SIG-M5 treated with dmso at 0.1 percent for 504 hours (cell line): ENCODE results near the gene ATP2B2.

ENCODE experiments used
- DNase-seq: peaks from one replicate; lab custom pipeline; 2025; ENCODE audit not compliant: unreplicated experiment; lab: John Stamatoyannopoulos, UW

ATP2B2 gene

GRCh38 chr3:10434144-10434937 lies 71.0 kb downstream of the ATP2B2 start:
- DNase-seq = no peak

- DNase-seq = no peak
Observed at GRCh38 chr3:10432931-10433330, 72.5 kb downstream of the ATP2B2 start.

GRCh38 chr3:10432156-10432845 lies 73.1 kb downstream of the ATP2B2 start:
- no peak for DNase-seq

- DNase-seq = no peak
Observed at GRCh38 chr3:10430805-10431204, 74.6 kb downstream of the ATP2B2 start.

GRCh38 chr3:10428406-10429091 lies 76.8 kb downstream of the ATP2B2 start:
- DNase-seq = no peak

GRCh38 chr3:10426346-10427220 lies 78.8 kb downstream of the ATP2B2 start:
- peak; percentile 60 for DNase-seq

GRCh38 chr3:10423171-10423882 lies 82.1 kb downstream of the ATP2B2 start:
- no peak for DNase-seq

GRCh38 chr3:10421996-10422395 lies 83.4 kb downstream of the ATP2B2 start:
- no peak for DNase-seq

GRCh38 chr3:10420745-10421475 lies 84.5 kb downstream of the ATP2B2 start:
- DNase-seq = no peak

GRCh38 chr3:10419637-10420232 lies 85.7 kb downstream of the ATP2B2 start:
- no peak for DNase-seq

GRCh38 chr3:10417847-10418246 lies 87.5 kb downstream of the ATP2B2 start:
- DNase-seq = peak; percentile 40

- DNase-seq = no peak
Observed at GRCh38 chr3:10416730-10417300, 88.6 kb downstream of the ATP2B2 start.

GRCh38 chr3:10413041-10413440 lies 92.3 kb downstream of the ATP2B2 start:
- no peak for DNase-seq

GRCh38 chr3:10411598-10412332 lies 93.6 kb downstream of the ATP2B2 start:
- DNase-seq = no peak

- no peak for DNase-seq
Observed at GRCh38 chr3:10410383-10411002, 94.9 kb downstream of the ATP2B2 start.

- DNase-seq = no peak
Observed at GRCh38 chr3:10408680-10409079, 96.7 kb downstream of the ATP2B2 start.

GRCh38 chr3:10407361-10407760 lies 98.0 kb downstream of the ATP2B2 start:
- DNase-seq = no peak

- no peak for DNase-seq
Observed at GRCh38 chr3:10406414-10406813, 99.0 kb downstream of the ATP2B2 start.
